Keratinocyte (primary cell): ENCODE data around the gene CCL1.

Experiments used
- CTCF ChIP-seq, 3 experiments: IDR thresholded peaks in 1 of 3; conservative IDR thresholded peaks in 1 of 3; optimal IDR thresholded peaks in 1 of 3; 2 replicates in 2 of 3; 3 replicates in 1 of 3; pipeline versions ENCODE3 to v1.5.1; 2011; ENCODE audit warnings: low read length in 3 of 3, mild to moderate bottlenecking in 3 of 3, moderate library complexity in 2 of 3, control low read depth in 1 of 3, inconsistent platforms in 1 of 3; ENCODE audit not compliant: insufficient read depth in 2 of 3; ENCODE audit errors: extremely low read depth in 1 of 3
- EZH2 ChIP-seq: IDR thresholded peaks from one replicate; pipeline ENCODE4 v1.6.1; 2012; ENCODE audit warnings: inconsistent platforms, mild to moderate bottlenecking, low read length, moderate library complexity

GRCh38 chr17:34371405-34372100, 8.5 kb upstream of the CCL1 start:
- TF ChIP-seq CTCF (optimal IDR thresholded peaks at IDR 0.05 in 1 of 3, IDR thresholded peaks at IDR 0.05 in 1 of 3, conservative IDR thresholded peaks at IDR 0.05 in 1 of 3; ENCODE audit: extremely low read depth in 1 of 3, insufficient read depth in 2 of 3, low read length in 3 of 3): no peak
- TF ChIP-seq EZH2: no peak
